Adrenal gland (tissue), 12 donors: ENCODE results near the gene BLTP3A. TPM values are rescaled to one million over a fixed set of nuclear protein-coding genes. Genes with fewer than 3 reads are reported as not detected.
"Not testable (repeated sequence)": the region's sequence is repeated elsewhere in the genome, so short reads cannot be mapped to it uniquely, and the experiment has no call there.

Experiments
- DNase-seq, 7 donors: peaks; one replicate each; pipeline ENCODE4 v3.0.0-alpha.2; 2019 to 2020
- H3K27ac ChIP-seq, 5 donors: fragments of 200-600 bp; sonication (generic) in 4 of 5; 1 replicate in 3 of 5; 2 replicates in 2 of 5; pipeline versions ENCODE4 v1.5.1 to v1.8.0; 2016 to 2020; ENCODE audit warnings: mild to moderate bottlenecking in 1 of 5
- H3K27me3 ChIP-seq: fragments of 200-600 bp; 2 replicates; pipeline ENCODE4 v1.8.0; 2021
- H3K36me3 ChIP-seq, 2 donors: fragments of 200-600 bp; replicated peaks in 1 of 2; 1 replicate in 1 of 2; 2 replicates in 1 of 2; pipeline versions ENCODE4 v1.5.1 to v1.8.0; 2018 to 2022
- H3K4me1 ChIP-seq, 2 donors: fragments of 200-600 bp; replicated peaks in 1 of 2; 1 replicate in 1 of 2; 2 replicates in 1 of 2; pipeline versions ENCODE4 v1.5.1 to v1.8.0; 2018 to 2021
- H3K4me3 ChIP-seq, 4 donors: fragments of 200-600 bp; sonication (generic) in 3 of 4; one replicate each; pipeline ENCODE4 v1.5.1; 2016 to 2018
- H3K9me3 ChIP-seq, 3 donors: fragments of 200-600 bp; sonication (generic) in 1 of 3; replicated peaks in 1 of 3; 1 replicate in 2 of 3; 2 replicates in 1 of 3; pipeline versions ENCODE4 v1.5.1 to v1.8.0; 2016 to 2021
- POLR2A ChIP-seq, 2 donors: fragments of 450-650 bp; IDR thresholded peaks; one replicate each; pipeline ENCODE4 v1.6.1; 2017; ENCODE audit warnings: antibody characterized with exemption in 2 of 2, mild to moderate bottlenecking in 2 of 2, moderate library complexity in 1 of 2
- WGBS, 4 donors: extraction: QIAGEN DNeasy Blood & Tissue Kit in 2 of 4; methylation state at CpG; one replicate each; pipeline versions ENCODE4 v1.1.5 to v1.1.7; 2013 to 2017; 5-methylcytosine and 5-hydroxymethylcytosine counted together
- intact Hi-C, 2 donors: fragments of 100-400 bp; cut with DNase I; formaldehyde crosslinking; loops; one replicate each; pipeline versions ENCODE4 v1.14.1 to v1.15.0; 2022 to 2023
- polyA plus RNA-seq, 3 donors: library from polyadenylated mRNA; stranded (reverse); fragments of 200-250 nt in 2 of 3; fragments of 350-450 nt in 1 of 3; fragmentation: Illumina TruSeq in 1 of 3; extraction: RNeasy Lipid Tissue Mini Kit (QIAGEN cat#74804) in 1 of 3; gene quantifications; one replicate each; pipeline ENCODE4 v1.2.3, GENCODE V29; 2013 to 2014
- total RNA-seq, 9 donors: library from RNA; depleted of rRNA in 4 of 9; stranded (reverse); fragments of >200 nt in 4 of 9; fragments of 120-200 nt in 1 of 9; fragmentation: NEBNext Ultra II Directional in 1 of 9; extraction: Animal tissue kit (Norgen Biotek cat#: 25700) in 1 of 9; gene quantifications; one replicate each; pipeline versions ENCODE4 v1.1.0 to v1.2.4, GENCODE V29; 2013 to 2023
- TF ChIP-seq, protein P1 (sequence below), 6 experiments: fragments of 450-650 bp in 4 of 6; fragments of 200-600 bp in 2 of 6; sonication (generic) in 1 of 6; IDR thresholded peaks; 1 replicate in 5 of 6; 2 replicates in 1 of 6; pipeline versions ENCODE4 v1.5.1 to v1.8.0; 2016 to 2021; ENCODE audit warnings: antibody characterized with exemption in 6 of 6, mild to moderate bottlenecking in 2 of 6, moderate library complexity in 1 of 6
- donor health status: healthy with polysubstance abuse.
- donor health status: Bipolar disorder and iron deficiency.
- donor health status: DM: yes; HTN: yes; CAD: no.
- donor health status: DM: no; HTN: no; CAD: no.
- donor health status: DM: no; HTN: no; CAD: no.
- donor health status: DM: yes; HTN: yes; CAD: no.

The BLTP3A gene
- total and polyA plus RNA-seq, 12 donors = 2.2 to 21.4 (median 14.4) TPM

DNA sequence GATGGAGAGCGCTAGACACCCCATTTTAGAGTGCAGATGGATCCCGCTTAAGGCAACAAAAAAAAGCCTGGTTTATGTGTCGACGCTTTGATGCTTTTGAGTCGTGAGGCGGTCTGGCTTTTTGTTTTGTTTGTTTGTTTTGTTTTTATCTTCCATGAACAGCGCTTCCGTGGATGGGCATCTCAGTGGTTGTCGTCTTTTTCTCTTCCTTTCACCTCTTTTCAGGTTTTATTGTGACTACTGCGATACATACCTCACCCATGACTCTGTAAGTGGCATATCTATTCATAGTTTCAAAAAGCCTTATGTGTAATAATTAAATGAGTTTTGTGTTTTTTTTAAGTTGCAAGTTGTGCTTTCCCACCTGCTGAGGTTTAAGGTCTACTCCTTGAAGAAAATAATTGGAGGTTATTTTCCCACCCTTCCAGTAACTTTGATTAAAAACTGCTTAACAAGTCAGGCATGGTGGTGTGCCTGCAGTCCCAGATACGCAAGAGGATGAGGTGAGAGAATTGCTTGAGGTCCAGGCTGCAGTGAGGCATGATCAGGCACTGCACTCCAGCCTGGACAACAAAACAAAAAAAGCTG lies 34.1 kb upstream of the BLTP3A start:
- no peaks in the 10 kb centered on the region for H3K9me3 ChIP-seq
- H3K36me3 ChIP-seq = peaks cover 0 to 11% of the 10 kb centered on the region in 2 donors
- DNase-seq = no peak
- no peaks in the 10 kb centered on the region for H3K27me3 ChIP-seq
- H3K27ac ChIP-seq = peak overlapping the region; percentile 88 to 95 (median 91)
- TF ChIP-seq, protein P1, sequence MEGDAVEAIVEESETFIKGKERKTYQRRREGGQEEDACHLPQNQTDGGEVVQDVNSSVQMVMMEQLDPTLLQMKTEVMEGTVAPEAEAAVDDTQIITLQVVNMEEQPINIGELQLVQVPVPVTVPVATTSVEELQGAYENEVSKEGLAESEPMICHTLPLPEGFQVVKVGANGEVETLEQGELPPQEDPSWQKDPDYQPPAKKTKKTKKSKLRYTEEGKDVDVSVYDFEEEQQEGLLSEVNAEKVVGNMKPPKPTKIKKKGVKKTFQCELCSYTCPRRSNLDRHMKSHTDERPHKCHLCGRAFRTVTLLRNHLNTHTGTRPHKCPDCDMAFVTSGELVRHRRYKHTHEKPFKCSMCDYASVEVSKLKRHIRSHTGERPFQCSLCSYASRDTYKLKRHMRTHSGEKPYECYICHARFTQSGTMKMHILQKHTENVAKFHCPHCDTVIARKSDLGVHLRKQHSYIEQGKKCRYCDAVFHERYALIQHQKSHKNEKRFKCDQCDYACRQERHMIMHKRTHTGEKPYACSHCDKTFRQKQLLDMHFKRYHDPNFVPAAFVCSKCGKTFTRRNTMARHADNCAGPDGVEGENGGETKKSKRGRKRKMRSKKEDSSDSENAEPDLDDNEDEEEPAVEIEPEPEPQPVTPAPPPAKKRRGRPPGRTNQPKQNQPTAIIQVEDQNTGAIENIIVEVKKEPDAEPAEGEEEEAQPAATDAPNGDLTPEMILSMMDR (IDR thresholded peaks at IDR 0.05) = no peak
- TF ChIP-seq POLR2A (IDR thresholded peaks at IDR 0.05) = no peak
- 6 to 10% (median 8%) methylated on average over 10 to 11 of the region's 11 CpGs for WGBS, 4 donors
- H3K4me3 ChIP-seq = peak overlapping the region; percentile 36 to 92 (median 71)
- H3K4me1 ChIP-seq = peaks cover 9 to 19% of the 10 kb centered on the region in 2 donors
- intact Hi-C loops = loop anchor here in 1 of 2 donors (10.0 kb wide), 1 partner anchor 63 kb away; the partner anchor contains the start of gene ILRUN

DNA sequence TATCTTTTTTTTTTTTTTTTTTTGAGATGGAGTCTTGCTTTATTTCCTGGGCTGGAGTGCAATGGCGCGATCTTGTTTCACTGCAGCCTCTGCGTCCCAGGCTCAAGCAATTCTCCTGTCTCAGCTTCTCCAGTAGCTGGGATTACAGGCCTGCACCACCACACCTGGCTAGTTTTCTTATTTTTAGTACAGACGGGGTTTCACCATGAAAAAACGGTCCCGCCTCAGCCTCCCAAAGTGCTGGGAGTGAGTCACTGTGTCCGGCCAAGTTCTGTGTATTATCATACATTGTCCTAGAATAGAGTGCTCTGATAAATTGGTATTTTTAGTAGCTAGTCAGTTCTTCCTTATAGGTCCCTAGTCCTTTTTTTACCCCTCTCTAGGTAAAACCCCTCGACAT lies 31.8 kb upstream of the BLTP3A start:
- H3K36me3 ChIP-seq = peaks cover 0 to 29% of the 10 kb centered on the region in 2 donors
- TF ChIP-seq, protein P1 (IDR thresholded peaks at IDR 0.05) = no peak
- TF ChIP-seq POLR2A (IDR thresholded peaks at IDR 0.05) = no peak
- intact Hi-C loops = no loop called here
- no peak overlapping the region for H3K4me3 ChIP-seq
- H3K27ac ChIP-seq = no peak overlapping the region
- DNase-seq = no peak
- H3K27me3 ChIP-seq = no peaks in the 10 kb centered on the region
- peaks cover 9 to 19% of the 10 kb centered on the region in 2 donors for H3K4me1 ChIP-seq
- WGBS, 4 donors = 87 to 92% (median 89%) methylated on average over 8 of the region's 8 CpGs
- no peaks in the 10 kb centered on the region for H3K9me3 ChIP-seq

DNA sequence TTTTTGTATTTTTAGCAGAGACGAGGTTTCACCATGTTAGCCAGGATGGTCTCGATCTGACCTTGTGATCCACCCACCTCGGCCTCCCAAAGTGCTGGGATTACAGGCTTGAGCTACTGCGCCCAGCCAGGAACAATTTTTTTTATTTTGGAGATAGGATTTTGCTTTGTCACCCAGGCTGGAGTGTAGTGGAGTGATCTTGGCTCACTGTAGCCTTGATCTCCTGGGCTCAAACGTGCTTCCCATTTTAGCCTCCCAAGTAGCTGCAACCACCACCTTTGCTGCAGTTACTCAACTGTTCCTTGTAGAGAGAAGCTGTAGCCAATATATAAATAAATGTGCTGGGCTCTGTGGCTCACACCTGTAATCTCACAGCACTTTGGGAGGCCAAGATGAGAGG lies 30.2 kb upstream of the BLTP3A start:
- H3K9me3 ChIP-seq, DNase-seq, H3K27ac ChIP-seq, H3K4me3 ChIP-seq, H3K27me3 ChIP-seq, intact Hi-C loops: not testable (repeated sequence)
- H3K4me1 ChIP-seq = peaks cover 9 to 19% of the 10 kb centered on the region in 2 donors
- 83 to 88% (median 83%) methylated on average over 5 of the region's 5 CpGs for WGBS, 4 donors
- H3K36me3 ChIP-seq = peaks cover 0 to 43% of the 10 kb centered on the region in 2 donors

DNA sequence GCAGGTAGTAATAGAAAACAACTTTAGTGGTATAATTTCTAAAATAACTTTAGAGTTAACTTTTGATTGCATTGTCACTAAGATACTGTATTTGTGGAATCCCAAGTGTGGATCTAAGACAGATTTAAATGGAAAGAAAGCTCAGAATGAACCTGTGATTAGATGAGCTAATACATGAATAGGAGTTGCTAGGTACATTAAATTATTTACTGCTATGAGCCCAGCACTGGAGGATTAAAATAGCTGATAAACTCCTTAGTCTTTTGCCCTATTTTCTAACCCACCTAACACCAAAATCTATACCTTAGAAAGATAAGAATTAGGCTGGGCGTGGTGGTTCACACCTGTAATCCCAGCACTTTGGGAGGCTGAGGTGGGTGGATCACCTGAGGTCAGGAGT lies 23.7 kb upstream of the BLTP3A start:
- Histone ChIP-seq H3K4me1 (no peaks in the 10 kb centered on the region), H3K36me3 (peaks cover 0 to 81% of the 10 kb centered on the region in 2 donors), H3K27ac (no peak overlapping the region), H3K27me3 (no peaks in the 10 kb centered on the region), H3K9me3 (no peaks in the 10 kb centered on the region), H3K4me3 (no peak overlapping the region)
- intact Hi-C loops = no loop called here
- DNase-seq = no peak
- 92 to 100% (median 93%) methylated on average over 1 of the region's 1 CpG for WGBS, 4 donors
- TF ChIP-seq POLR2A (IDR thresholded peaks at IDR 0.05) = no peak
- TF ChIP-seq, protein P1 (IDR thresholded peaks at IDR 0.05) = no peak

DNA sequence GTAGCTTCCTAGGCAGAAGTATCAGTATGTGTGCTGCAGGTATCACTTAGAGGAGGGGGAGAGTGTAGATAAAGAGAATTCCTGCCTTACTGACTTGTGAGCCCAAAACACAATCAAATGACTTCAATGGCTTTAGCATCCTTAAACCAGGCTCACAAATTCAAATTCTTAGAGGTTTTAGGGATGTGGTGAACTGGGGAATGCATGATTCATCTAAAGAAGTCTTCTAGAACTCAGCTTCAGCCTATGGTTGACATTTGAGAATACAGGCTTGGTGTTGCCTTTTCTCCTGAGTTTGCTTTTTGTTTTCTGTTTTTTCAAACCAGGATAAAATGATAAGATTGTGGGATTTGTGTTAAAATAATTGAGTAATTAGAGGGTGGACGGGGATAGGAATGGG lies 20.2 kb upstream of the BLTP3A start:
- Histone ChIP-seq H3K27me3 (no peaks in the 10 kb centered on the region), H3K4me1 (no peaks in the 10 kb centered on the region), H3K9me3 (no peaks in the 10 kb centered on the region), H3K4me3 (no peak overlapping the region), H3K27ac (no peak overlapping the region), H3K36me3 (peaks cover 0 to 58% of the 10 kb centered on the region in 2 donors)
- 91 to 98% (median 93%) methylated on average over 1 of the region's 1 CpG for WGBS, 4 donors
- intact Hi-C loops = no loop called here
- DNase-seq = no peak
- TF ChIP-seq POLR2A (IDR thresholded peaks at IDR 0.05) = no peak
- TF ChIP-seq, protein P1 (IDR thresholded peaks at IDR 0.05) = no peak
